ENCODE results near the gene HIPK4. TPM values are rescaled to one million over a fixed set of nuclear protein-coding genes. Genes with fewer than 3 reads are reported as not detected.
A peak's percentile ranks its signal among the peaks of the same experiment; 100 is the strongest.
"Not testable (repeated sequence)": the region's sequence is repeated elsewhere in the genome, so short reads cannot be mapped to it uniquely, and the experiment has no call there.

The HIPK4 gene
- total RNA-seq, 1 donor from 2014 or later = not detected

- Histone ChIP-seq H3K4me3 (no peak overlapping the region), H2AFZ (replicated peaks) (no peak overlapping the region), H3F3A (ENCODE audit: low read depth) (peaks cover 4% of the 10 kb centered on the region), H3K27me3 (no peaks in the 10 kb centered on the region), H3K4me2 (no peak overlapping the region), H3K36me3 (no peaks in the 10 kb centered on the region), H3K9me3 (ENCODE audit: low read depth) (no peaks in the 10 kb centered on the region), H3K9ac (no peak overlapping the region), H3K79me2 (ENCODE audit: low read depth) (no peaks in the 10 kb centered on the region), H3K4me1 (peaks cover 4% of the 10 kb centered on the region), H4K20me1 (ENCODE audit: low read depth) (peaks cover 13% of the 10 kb centered on the region), H3K27ac (no peak overlapping the region)
- Mint-ChIP-seq H3K36me3 (peaks cover 17% of the 10 kb centered on the region), H3K27me3 (ENCODE audit: insufficient read depth, low read depth) (peaks cover 4% of the 10 kb centered on the region), H3K9me3 (no peaks in the 10 kb centered on the region), H3K27ac (no peak overlapping the region), H3K4me1 (peaks cover 8% of the 10 kb centered on the region), H3K4me3 (no peak overlapping the region)
- no peak for DNase-seq (ENCODE audit: low spot score)
- TF ChIP-seq EZH2 (IDR thresholded peaks at IDR 0.05) (no peak), EZH2phosphoT487 (IDR thresholded peaks at IDR 0.05) (no peak), CTCF (IDR thresholded peaks at IDR 0.05) (no peak)
Observed at GRCh38 chr19:40371802-40372122, 18.2 kb downstream of the HIPK4 start.

GRCh38 chr19:40370997-40371801 is 18.8 kb downstream of the HIPK4 start:
- no peaks in the 10 kb centered on the region for H3K9me3 Mint-ChIP-seq
- H3K4me2 ChIP-seq = no peak overlapping the region
- TF ChIP-seq EZH2 (IDR thresholded peaks at IDR 0.05) (no peak), EZH2phosphoT487 (IDR thresholded peaks at IDR 0.05) (no peak), CTCF (IDR thresholded peaks at IDR 0.05) (no peak)
- no peak overlapping the region for H2AFZ ChIP-seq (replicated peaks)
- peaks cover 18% of the 10 kb centered on the region for H4K20me1 ChIP-seq (ENCODE audit: low read depth)
- H3K36me3 Mint-ChIP-seq = peaks cover 16% of the 10 kb centered on the region
- H3K4me3 ChIP-seq = no peak overlapping the region
- H3K27me3 ChIP-seq = no peaks in the 10 kb centered on the region
- H3K4me1 ChIP-seq = peaks cover 9% of the 10 kb centered on the region
- H3K27ac Mint-ChIP-seq = no peak overlapping the region
- no peaks in the 10 kb centered on the region for H3K36me3 ChIP-seq
- no peak for DNase-seq (ENCODE audit: low spot score)
- no peak overlapping the region for H3K9ac ChIP-seq
- no peak overlapping the region for H3K27ac ChIP-seq
- H3K9me3 ChIP-seq (ENCODE audit: low read depth) = no peaks in the 10 kb centered on the region
- H3K4me1 Mint-ChIP-seq = peaks cover 12% of the 10 kb centered on the region
- H3K4me3 Mint-ChIP-seq = no peak overlapping the region
- no peaks in the 10 kb centered on the region for H3K79me2 ChIP-seq (ENCODE audit: low read depth)
- peaks cover 4% of the 10 kb centered on the region for H3K27me3 Mint-ChIP-seq (ENCODE audit: insufficient read depth, low read depth)
- H3F3A ChIP-seq (ENCODE audit: low read depth) = peaks cover 9% of the 10 kb centered on the region

- H3K4me3 ChIP-seq; H3K27me3 Mint-ChIP-seq (ENCODE audit: insufficient read depth, low read depth); H3K4me3 Mint-ChIP-seq; H3K9me3 ChIP-seq (ENCODE audit: low read depth); H3K27me3 ChIP-seq; H3K36me3 ChIP-seq; H3K79me2 ChIP-seq (ENCODE audit: low read depth); H2AFZ ChIP-seq (replicated peaks); H3K9ac ChIP-seq; H3K9me3 Mint-ChIP-seq; DNase-seq (ENCODE audit: low spot score); H3K27ac ChIP-seq; H3K4me2 ChIP-seq: not testable (repeated sequence)
- H3K36me3 Mint-ChIP-seq = peaks cover 15% of the 10 kb centered on the region
- H3K27ac Mint-ChIP-seq = peak overlapping the region; percentile 83
- H3K4me1 Mint-ChIP-seq = peaks cover 17% of the 10 kb centered on the region
- Histone ChIP-seq H4K20me1 (ENCODE audit: low read depth) (peaks cover 18% of the 10 kb centered on the region), H3K4me1 (peaks cover 11% of the 10 kb centered on the region), H3F3A (ENCODE audit: low read depth) (peaks cover 10% of the 10 kb centered on the region)
Observed at GRCh38 chr19:40370253-40370652, 19.7 kb downstream of the HIPK4 start.

GRCh38 chr19:40369797-40370196 is 20.2 kb downstream of the HIPK4 start:
- Histone ChIP-seq H3K9ac (no peak overlapping the region), H4K20me1 (ENCODE audit: low read depth) (peaks cover 18% of the 10 kb centered on the region), H3F3A (ENCODE audit: low read depth) (peaks cover 10% of the 10 kb centered on the region), H3K79me2 (ENCODE audit: low read depth) (no peaks in the 10 kb centered on the region), H3K36me3 (no peaks in the 10 kb centered on the region), H3K9me3 (ENCODE audit: low read depth) (no peaks in the 10 kb centered on the region), H3K4me1 (peaks cover 11% of the 10 kb centered on the region), H3K27ac (no peak overlapping the region), H2AFZ (replicated peaks) (no peak overlapping the region), H3K27me3 (no peaks in the 10 kb centered on the region), H3K4me2 (no peak overlapping the region), H3K4me3 (no peak overlapping the region)
- Mint-ChIP-seq H3K4me1 (peaks cover 20% of the 10 kb centered on the region), H3K9me3 (no peaks in the 10 kb centered on the region), H3K36me3 (peaks cover 13% of the 10 kb centered on the region), H3K27ac (no peak overlapping the region), H3K4me3 (no peak overlapping the region), H3K27me3 (ENCODE audit: insufficient read depth, low read depth) (peaks cover 3% of the 10 kb centered on the region)
- DNase-seq (ENCODE audit: low spot score) = no peak
- TF ChIP-seq CTCF (IDR thresholded peaks at IDR 0.05) (no peak), EZH2phosphoT487 (IDR thresholded peaks at IDR 0.05) (no peak), EZH2 (IDR thresholded peaks at IDR 0.05) (no peak)

Measured in neural progenitor cell (in vitro differentiated cells).